Measurements from ENCODE around the gene KIF16B.

KIF16B gene

DNA sequence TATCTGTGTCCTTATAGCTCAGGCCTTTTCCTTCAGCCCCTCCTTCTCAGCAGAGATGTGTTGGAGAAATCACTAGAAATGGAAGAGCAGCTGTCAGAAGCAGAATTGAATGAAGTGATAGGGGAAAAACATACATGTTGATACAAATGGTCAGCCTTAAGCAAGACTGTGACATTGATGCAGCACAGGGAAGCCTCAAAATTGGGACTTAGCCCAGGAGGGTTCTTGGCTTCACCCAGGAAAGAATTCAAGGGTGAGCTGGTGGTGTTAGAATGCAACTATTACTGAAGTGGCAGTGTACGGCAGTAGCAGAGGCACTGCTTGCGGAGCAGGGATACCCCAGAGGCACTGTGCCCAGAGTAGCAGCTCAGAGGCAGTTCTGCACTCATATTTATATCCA lies 8.0 kb upstream of the KIF16B start:
- TF ChIP-seq, protein P1, sequence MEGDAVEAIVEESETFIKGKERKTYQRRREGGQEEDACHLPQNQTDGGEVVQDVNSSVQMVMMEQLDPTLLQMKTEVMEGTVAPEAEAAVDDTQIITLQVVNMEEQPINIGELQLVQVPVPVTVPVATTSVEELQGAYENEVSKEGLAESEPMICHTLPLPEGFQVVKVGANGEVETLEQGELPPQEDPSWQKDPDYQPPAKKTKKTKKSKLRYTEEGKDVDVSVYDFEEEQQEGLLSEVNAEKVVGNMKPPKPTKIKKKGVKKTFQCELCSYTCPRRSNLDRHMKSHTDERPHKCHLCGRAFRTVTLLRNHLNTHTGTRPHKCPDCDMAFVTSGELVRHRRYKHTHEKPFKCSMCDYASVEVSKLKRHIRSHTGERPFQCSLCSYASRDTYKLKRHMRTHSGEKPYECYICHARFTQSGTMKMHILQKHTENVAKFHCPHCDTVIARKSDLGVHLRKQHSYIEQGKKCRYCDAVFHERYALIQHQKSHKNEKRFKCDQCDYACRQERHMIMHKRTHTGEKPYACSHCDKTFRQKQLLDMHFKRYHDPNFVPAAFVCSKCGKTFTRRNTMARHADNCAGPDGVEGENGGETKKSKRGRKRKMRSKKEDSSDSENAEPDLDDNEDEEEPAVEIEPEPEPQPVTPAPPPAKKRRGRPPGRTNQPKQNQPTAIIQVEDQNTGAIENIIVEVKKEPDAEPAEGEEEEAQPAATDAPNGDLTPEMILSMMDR (IDR thresholded peaks at IDR 0.05; ENCODE audit: borderline replicate concordance, extremely low read depth, low read length, poor library complexity, severe bottlenecking): no peak
- TF ChIP-seq EZH2 (IDR thresholded peaks at IDR 0.05; ENCODE audit: borderline replicate concordance, low read depth, low read length, severe bottlenecking): no peak
- no peaks in the 10 kb centered on the region for H3K36me3 ChIP-seq (ENCODE audit: insufficient read depth, low read length)
- DNase-seq: no peak
- no peaks in the 10 kb centered on the region for H3K79me2 ChIP-seq (ENCODE audit: insufficient read depth, low read length)
- no peak overlapping the region for H3K4me2 ChIP-seq (ENCODE audit: insufficient read depth, low read length)
- no peak overlapping the region for H3K9ac ChIP-seq (ENCODE audit: low read depth, low read length)
- no peak overlapping the region for H3K27ac ChIP-seq (ENCODE audit: low read length)
- H3K9me3 ChIP-seq (ENCODE audit: insufficient read depth, low read length, severe bottlenecking): no peaks in the 10 kb centered on the region
- H3K4me3 ChIP-seq (ENCODE audit: low read depth in 1 of 2, low read length in 2 of 2): no peak overlapping the region
- no peak overlapping the region for H2AFZ ChIP-seq (ENCODE audit: low read depth, low read length)
- H4K20me1 ChIP-seq (ENCODE audit: insufficient read depth, low read length): no peaks in the 10 kb centered on the region
- H3K27me3 ChIP-seq (ENCODE audit: insufficient read depth, low read length, poor library complexity): no peaks in the 10 kb centered on the region
- no peak for ATAC-seq (ENCODE audit: insufficient read depth, low read depth)
- no peaks in the 10 kb centered on the region for H3K4me1 ChIP-seq (ENCODE audit: insufficient read depth, low read length)

DNA sequence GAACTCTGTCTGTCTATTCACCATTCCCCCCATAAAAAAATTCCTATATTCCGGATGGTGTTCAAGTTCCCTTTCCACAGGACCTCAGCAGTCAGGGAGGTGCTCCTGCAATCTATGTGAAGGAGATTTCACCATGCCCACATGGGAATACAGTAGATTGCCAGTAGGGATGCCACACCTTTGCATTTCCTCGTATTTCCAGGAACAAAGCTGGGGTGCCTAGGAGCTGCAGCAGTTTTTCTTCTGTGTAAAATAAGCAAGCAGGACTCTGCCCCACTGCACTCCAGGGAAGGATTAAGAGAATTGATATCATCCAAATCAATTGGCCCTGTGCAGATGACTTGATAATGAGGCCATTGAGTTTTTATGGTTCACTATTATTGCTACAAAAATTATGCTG lies 7.4 kb upstream of the KIF16B start:
- ATAC-seq (ENCODE audit: insufficient read depth, low read depth) (no peak), DNase-seq (no peak)
- Histone ChIP-seq H2AFZ (ENCODE audit: low read depth, low read length) (no peak overlapping the region), H3K9me3 (ENCODE audit: insufficient read depth, low read length, severe bottlenecking) (no peaks in the 10 kb centered on the region), H3K4me1 (ENCODE audit: insufficient read depth, low read length) (no peaks in the 10 kb centered on the region), H3K4me3 (ENCODE audit: low read depth in 1 of 2, low read length in 2 of 2) (no peak overlapping the region), H3K9ac (ENCODE audit: low read depth, low read length) (no peak overlapping the region), H4K20me1 (ENCODE audit: insufficient read depth, low read length) (no peaks in the 10 kb centered on the region), H3K79me2 (ENCODE audit: insufficient read depth, low read length) (no peaks in the 10 kb centered on the region), H3K27me3 (ENCODE audit: insufficient read depth, low read length, poor library complexity) (no peaks in the 10 kb centered on the region), H3K27ac (ENCODE audit: low read length) (no peak overlapping the region), H3K4me2 (ENCODE audit: insufficient read depth, low read length) (no peak overlapping the region), H3K36me3 (ENCODE audit: insufficient read depth, low read length) (no peaks in the 10 kb centered on the region)
- TF ChIP-seq, protein P1 (IDR thresholded peaks at IDR 0.05; ENCODE audit: borderline replicate concordance, extremely low read depth, low read length, poor library complexity, severe bottlenecking): no peak
- TF ChIP-seq EZH2 (IDR thresholded peaks at IDR 0.05; ENCODE audit: borderline replicate concordance, low read depth, low read length, severe bottlenecking): no peak

DNA sequence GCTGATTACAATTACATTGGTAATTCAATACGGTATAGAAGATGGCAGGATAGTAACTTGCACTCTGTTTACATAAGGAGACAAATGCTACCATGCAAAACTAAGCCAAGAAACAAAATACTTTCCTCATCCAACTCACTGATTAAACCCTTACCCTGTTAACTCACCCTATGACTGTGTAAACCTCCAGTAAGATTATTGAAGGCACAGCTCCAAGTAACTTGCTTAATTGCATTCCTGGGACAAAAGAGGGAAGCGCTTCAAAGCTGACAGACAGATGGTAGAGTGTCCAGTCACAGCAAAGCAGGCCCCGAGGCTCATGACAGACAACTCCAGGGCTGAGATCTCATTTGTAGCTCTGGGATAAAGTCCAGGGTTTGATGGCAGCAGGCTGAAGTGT lies 6.9 kb upstream of the KIF16B start:
- H3K27ac ChIP-seq (ENCODE audit: low read length): no peak overlapping the region
- H3K4me2 ChIP-seq (ENCODE audit: insufficient read depth, low read length): no peak overlapping the region
- H3K79me2 ChIP-seq (ENCODE audit: insufficient read depth, low read length): no peaks in the 10 kb centered on the region
- ATAC-seq (ENCODE audit: insufficient read depth, low read depth) (no peak), DNase-seq (no peak)
- no peak overlapping the region for H2AFZ ChIP-seq (ENCODE audit: low read depth, low read length)
- H3K4me1 ChIP-seq (ENCODE audit: insufficient read depth, low read length): no peaks in the 10 kb centered on the region
- H3K4me3 ChIP-seq (ENCODE audit: low read depth in 1 of 2, low read length in 2 of 2): no peak overlapping the region
- no peaks in the 10 kb centered on the region for H3K27me3 ChIP-seq (ENCODE audit: insufficient read depth, low read length, poor library complexity)
- no peaks in the 10 kb centered on the region for H3K36me3 ChIP-seq (ENCODE audit: insufficient read depth, low read length)
- no peaks in the 10 kb centered on the region for H4K20me1 ChIP-seq (ENCODE audit: insufficient read depth, low read length)
- no peak overlapping the region for H3K9ac ChIP-seq (ENCODE audit: low read depth, low read length)
- TF ChIP-seq, protein P1 (IDR thresholded peaks at IDR 0.05; ENCODE audit: borderline replicate concordance, extremely low read depth, low read length, poor library complexity, severe bottlenecking): no peak
- TF ChIP-seq EZH2 (IDR thresholded peaks at IDR 0.05; ENCODE audit: borderline replicate concordance, low read depth, low read length, severe bottlenecking): no peak
- no peaks in the 10 kb centered on the region for H3K9me3 ChIP-seq (ENCODE audit: insufficient read depth, low read length, severe bottlenecking)

DNA sequence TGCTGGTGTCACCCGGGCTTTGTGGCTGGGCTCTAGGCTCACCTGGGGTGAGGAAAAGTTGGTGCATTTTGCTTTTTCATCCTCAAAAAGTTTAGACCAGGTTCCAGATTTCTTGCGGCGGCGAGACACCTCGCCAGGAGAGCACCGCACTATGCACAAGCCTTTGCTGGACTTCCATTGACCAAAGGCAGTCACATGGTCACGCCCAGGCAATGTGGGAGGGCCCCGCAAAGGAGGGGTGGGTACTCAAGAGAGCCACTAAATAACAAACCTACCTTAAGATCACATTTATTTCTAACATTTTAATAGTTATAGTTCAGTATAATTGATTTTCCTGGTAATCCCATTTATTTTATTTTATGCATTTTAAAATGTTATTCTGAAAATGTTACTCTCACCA lies 3.0 kb upstream of the KIF16B start:
- Histone ChIP-seq H4K20me1 (ENCODE audit: insufficient read depth, low read length) (no peaks in the 10 kb centered on the region), H3K4me1 (ENCODE audit: insufficient read depth, low read length) (no peaks in the 10 kb centered on the region), H3K4me3 (ENCODE audit: low read depth in 1 of 2, low read length in 2 of 2) (no peak overlapping the region), H3K27me3 (ENCODE audit: insufficient read depth, low read length, poor library complexity) (no peaks in the 10 kb centered on the region), H3K79me2 (ENCODE audit: insufficient read depth, low read length) (no peaks in the 10 kb centered on the region), H3K4me2 (ENCODE audit: insufficient read depth, low read length) (no peak overlapping the region), H3K36me3 (ENCODE audit: insufficient read depth, low read length) (no peaks in the 10 kb centered on the region), H3K9me3 (ENCODE audit: insufficient read depth, low read length, severe bottlenecking) (no peaks in the 10 kb centered on the region), H3K27ac (ENCODE audit: low read length) (no peak overlapping the region), H2AFZ (ENCODE audit: low read depth, low read length) (no peak overlapping the region), H3K9ac (ENCODE audit: low read depth, low read length) (no peak overlapping the region)
- DNase-seq: no peak
- no peak for ATAC-seq (ENCODE audit: insufficient read depth, low read depth)
- TF ChIP-seq, protein P1 (IDR thresholded peaks at IDR 0.05; ENCODE audit: borderline replicate concordance, extremely low read depth, low read length, poor library complexity, severe bottlenecking): no peak
- TF ChIP-seq EZH2 (IDR thresholded peaks at IDR 0.05; ENCODE audit: borderline replicate concordance, low read depth, low read length, severe bottlenecking): no peak

All from DND-41 (cell line).